Stimulated activated CD8-positive, alpha-beta memory T cell treated with anti-CD3 and anti-CD28 coated beads, Interleukin-7, amount 100 ng/mL, for 48 hours (primary cell): ENCODE results near the gene OTOA.
"Not testable (repeated sequence)": the region's sequence is repeated elsewhere in the genome, so short reads cannot be mapped to it uniquely, and the experiment has no call there.

Experiments used
- DNase-seq, 2 donors: peaks; one replicate each; pipeline ENCODE4 v3.0.0-alpha.2; 2020; ENCODE audit warnings: low read depth in 1 of 2; ENCODE audit errors: extremely low read depth in 1 of 2

Gene OTOA

DNA sequence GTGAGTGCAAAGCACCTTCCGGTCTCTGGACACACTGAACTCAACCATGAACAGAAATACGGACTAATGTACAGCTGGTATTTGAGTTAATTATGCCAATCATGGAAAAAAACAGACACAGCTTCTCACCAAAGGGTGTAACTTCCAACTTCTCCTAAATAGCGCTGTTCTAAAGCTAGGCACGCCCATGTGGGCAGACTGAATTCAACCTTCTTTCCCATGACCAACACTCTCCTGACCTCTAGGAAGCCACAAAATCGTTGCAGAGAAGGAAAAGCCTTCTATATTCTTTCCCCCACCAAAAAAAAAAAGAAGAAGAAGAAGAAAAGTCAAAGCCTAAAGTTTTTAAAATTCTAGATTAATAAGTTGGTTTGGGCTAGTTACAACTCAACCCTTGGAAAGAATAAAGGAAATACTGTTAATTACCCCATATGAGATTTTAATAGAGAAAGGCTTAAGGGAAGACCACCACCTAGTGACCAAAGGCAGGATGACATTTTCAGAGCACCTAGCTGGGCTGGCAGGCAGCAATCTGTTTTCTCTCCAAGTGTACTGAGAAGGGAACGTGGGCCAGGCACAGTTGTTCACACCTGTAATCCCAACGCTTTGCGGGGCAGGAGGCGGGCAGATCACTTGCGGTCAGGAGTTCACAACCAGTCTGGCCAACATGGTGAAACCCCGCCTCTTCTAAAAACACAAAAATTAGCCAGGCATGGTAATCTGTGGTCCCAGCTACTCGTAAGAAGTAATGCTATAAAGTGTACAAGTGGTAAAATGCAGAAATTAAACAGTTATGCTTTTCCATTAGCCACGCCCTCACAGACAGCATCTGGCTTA is 138.0 kb downstream of the OTOA start:
- not testable (repeated sequence) for DNase-seq

DNA sequence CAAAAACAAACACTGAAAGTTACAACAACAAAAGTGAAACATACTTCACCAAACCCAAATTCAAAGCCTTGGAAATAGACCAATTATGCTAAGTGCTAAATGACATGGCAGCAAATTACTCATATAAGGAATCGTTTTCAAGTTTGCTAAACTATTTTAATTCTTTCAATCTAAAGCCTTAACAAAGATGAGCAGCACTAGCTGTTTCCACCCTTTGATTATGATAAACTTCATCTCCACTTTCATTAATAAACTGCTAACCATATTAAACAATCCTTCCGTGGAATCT is 138.6 kb downstream of the OTOA start:
- not testable (repeated sequence) for DNase-seq
